ENCODE data around the gene BOK. TPM values are rescaled to one million over a fixed set of nuclear protein-coding genes. Genes with fewer than 3 reads are reported as not detected.
A peak's percentile ranks its signal among the peaks of the same experiment; 100 is the strongest.
"Not testable (repeated sequence)": the region's sequence is repeated elsewhere in the genome, so short reads cannot be mapped to it uniquely, and the experiment has no call there.

BOK gene
- total RNA-seq, 6 donors from 2014 or later = 42.9 to 143 (median 61.3) TPM

- no peaks in the 10 kb centered on the region for H3K9me3 ChIP-seq
- no peaks in the 10 kb centered on the region for H3K27me3 ChIP-seq
- H3K27ac ChIP-seq = no peak overlapping the region
- H3K4me1 ChIP-seq = no peaks in the 10 kb centered on the region
- WGBS, 2 donors = 93 to 94% methylated on average over 17 to 26 of the region's 27 CpGs
- no peak overlapping the region for H3K4me3 ChIP-seq
- TF ChIP-seq POLR2A (IDR thresholded peaks at IDR 0.05) (no peak), EP300 (IDR thresholded peaks at IDR 0.05) (no peak), POLR2AphosphoS5 (IDR thresholded peaks at IDR 0.05) (no peak)
- TF ChIP-seq, protein P1, sequence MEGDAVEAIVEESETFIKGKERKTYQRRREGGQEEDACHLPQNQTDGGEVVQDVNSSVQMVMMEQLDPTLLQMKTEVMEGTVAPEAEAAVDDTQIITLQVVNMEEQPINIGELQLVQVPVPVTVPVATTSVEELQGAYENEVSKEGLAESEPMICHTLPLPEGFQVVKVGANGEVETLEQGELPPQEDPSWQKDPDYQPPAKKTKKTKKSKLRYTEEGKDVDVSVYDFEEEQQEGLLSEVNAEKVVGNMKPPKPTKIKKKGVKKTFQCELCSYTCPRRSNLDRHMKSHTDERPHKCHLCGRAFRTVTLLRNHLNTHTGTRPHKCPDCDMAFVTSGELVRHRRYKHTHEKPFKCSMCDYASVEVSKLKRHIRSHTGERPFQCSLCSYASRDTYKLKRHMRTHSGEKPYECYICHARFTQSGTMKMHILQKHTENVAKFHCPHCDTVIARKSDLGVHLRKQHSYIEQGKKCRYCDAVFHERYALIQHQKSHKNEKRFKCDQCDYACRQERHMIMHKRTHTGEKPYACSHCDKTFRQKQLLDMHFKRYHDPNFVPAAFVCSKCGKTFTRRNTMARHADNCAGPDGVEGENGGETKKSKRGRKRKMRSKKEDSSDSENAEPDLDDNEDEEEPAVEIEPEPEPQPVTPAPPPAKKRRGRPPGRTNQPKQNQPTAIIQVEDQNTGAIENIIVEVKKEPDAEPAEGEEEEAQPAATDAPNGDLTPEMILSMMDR (IDR thresholded peaks at IDR 0.05) = no peak
- ATAC-seq (ENCODE audit: low FRiP score in 2 of 2) (no peak), DNase-seq (peak in 1 of 2 donors; percentile 73)
- H3K36me3 ChIP-seq = peaks cover 3 to 31% (median 19%) of the 10 kb centered on the region in 4 donors
Measured at GRCh38 chr2:241571821-241572620, 13.5 kb downstream of the BOK start.

DNA sequence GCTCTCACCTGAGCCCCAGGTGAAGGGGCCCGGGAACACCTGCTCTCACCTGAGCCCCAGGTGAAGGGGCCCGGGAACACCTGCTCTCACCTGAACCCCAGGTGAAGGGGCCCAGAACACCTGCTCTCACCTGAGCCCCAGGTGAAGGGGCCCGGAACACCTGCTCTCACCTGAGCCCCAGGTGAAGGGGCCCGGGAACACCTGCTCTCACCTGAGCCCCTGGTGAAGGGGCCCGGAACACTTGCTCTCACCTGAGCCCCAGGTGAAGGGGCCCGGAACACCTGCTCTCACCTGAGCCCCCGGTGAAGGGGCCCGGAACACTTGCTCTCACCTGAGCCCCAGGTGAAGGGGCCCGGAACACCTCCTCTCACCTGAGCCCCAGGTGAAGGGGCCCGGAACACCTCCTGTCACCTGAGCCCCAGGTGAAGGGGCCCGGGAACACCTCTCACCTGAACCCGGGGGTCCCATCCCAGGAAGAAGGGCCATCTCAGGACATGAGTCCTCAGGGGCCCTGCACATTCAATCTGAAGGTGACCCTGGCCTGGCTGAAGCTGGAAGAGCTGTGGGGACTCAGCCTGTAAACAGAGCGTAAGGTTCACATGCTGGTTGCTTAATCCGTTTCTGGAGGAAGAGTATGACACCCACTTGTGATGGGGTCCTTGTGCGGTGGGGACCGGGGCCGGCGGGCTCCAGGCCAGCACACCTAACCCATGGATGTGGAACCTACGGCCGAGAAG lies 14.5 kb downstream of the BOK start:
- H3K27me3 ChIP-seq; ATAC-seq (ENCODE audit: low FRiP score in 2 of 2); H3K9me3 ChIP-seq; H3K27ac ChIP-seq; H3K4me3 ChIP-seq; H3K4me1 ChIP-seq: not testable (repeated sequence)
- 92% methylated on average over 8 to 18 of the region's 20 CpGs for WGBS, 2 donors
- peaks cover 3 to 29% (median 19%) of the 10 kb centered on the region in 4 donors for H3K36me3 ChIP-seq
- DNase-seq = peak in 1 of 2 donors; percentile 77

DNA sequence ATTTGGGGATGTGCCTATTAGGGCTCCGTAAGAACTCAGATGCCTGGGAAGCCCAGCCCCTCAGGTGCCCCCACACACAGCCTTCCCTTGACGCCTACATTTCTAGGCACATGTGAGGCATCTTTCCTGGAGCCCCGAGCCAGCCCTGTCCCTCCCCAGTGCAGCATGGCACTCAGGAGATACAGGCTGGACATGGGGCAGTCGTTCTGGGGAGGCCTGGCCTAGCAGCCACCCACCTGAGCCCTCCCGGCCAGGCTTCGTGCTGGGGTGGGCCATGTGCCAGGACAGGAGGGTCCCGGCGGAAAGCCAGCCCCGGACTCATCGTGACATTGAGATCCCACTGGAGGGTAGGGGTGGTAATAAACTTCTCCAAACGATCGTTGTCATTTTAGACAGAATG lies 15.2 kb downstream of the BOK start:
- Histone ChIP-seq H3K9me3 (no peaks in the 10 kb centered on the region), H3K4me3 (no peak overlapping the region), H3K36me3 (peaks cover 3 to 29% (median 19%) of the 10 kb centered on the region in 4 donors), H3K27ac (no peak overlapping the region), H3K4me1 (no peaks in the 10 kb centered on the region), H3K27me3 (no peaks in the 10 kb centered on the region)
- 92% methylated on average over 7 to 12 of the region's 12 CpGs for WGBS, 2 donors
- TF ChIP-seq, protein P1 (IDR thresholded peaks at IDR 0.05) = no peak
- no peak for TF ChIP-seq POLR2A (IDR thresholded peaks at IDR 0.05)
- no peak for TF ChIP-seq EP300 (IDR thresholded peaks at IDR 0.05)
- no peak for TF ChIP-seq POLR2AphosphoS5 (IDR thresholded peaks at IDR 0.05)
- DNase-seq = peak in 1 of 2 donors; percentile 75
- peak in 1 of 2 donors; percentile 28 for ATAC-seq (ENCODE audit: low FRiP score in 2 of 2)

GRCh38 chr2:241574911-241575623 lies 16.5 kb downstream of the BOK start:
- no peaks in the 10 kb centered on the region for H3K9me3 ChIP-seq
- no peak overlapping the region for H3K27ac ChIP-seq
- no peaks in the 10 kb centered on the region for H3K4me1 ChIP-seq
- 84 to 91% methylated on average over 7 of the region's 7 CpGs for WGBS, 2 donors
- no peak for DNase-seq
- H3K36me3 ChIP-seq = peaks cover 3 to 29% (median 19%) of the 10 kb centered on the region in 4 donors
- no peak for ATAC-seq (ENCODE audit: low FRiP score in 2 of 2)
- H3K27me3 ChIP-seq = no peaks in the 10 kb centered on the region
- H3K4me3 ChIP-seq = no peak overlapping the region
- TF ChIP-seq, protein P1 (IDR thresholded peaks at IDR 0.05) = no peak
- TF ChIP-seq EP300 (IDR thresholded peaks at IDR 0.05) (no peak), POLR2AphosphoS5 (IDR thresholded peaks at IDR 0.05) (no peak), POLR2A (IDR thresholded peaks at IDR 0.05) (no peak)
